Stimulated activated CD8-positive, alpha-beta memory T cell treated with anti-CD3 and anti-CD28 coated beads, Interleukin-12 subunit alpha, Interleukin-12 subunit beta, amount 100 ng/mL, for 24 hours (primary cell): ENCODE results near the gene L3MBTL2.
"Not testable (repeated sequence)": the region's sequence is repeated elsewhere in the genome, so short reads cannot be mapped to it uniquely, and the experiment has no call there.

Experiments used
- DNase-seq: peaks from one replicate; pipeline ENCODE4 v3.0.0-alpha.2; 2020; ENCODE audit errors: extremely low read depth

Gene L3MBTL2

GRCh38 chr22:41241133-41241676 is 36.1 kb downstream of the L3MBTL2 start:
- DNase-seq = no peak

GRCh38 chr22:41242396-41243117 is 37.4 kb downstream of the L3MBTL2 start:
- DNase-seq = no peak

- no peak for DNase-seq
These were observed 38.2 kb downstream of the L3MBTL2 start for GRCh38 chr22:41243361-41243760.

- DNase-seq = no peak
These were observed 40.9 kb downstream of the L3MBTL2 start for GRCh38 chr22:41245917-41246499.

GRCh38 chr22:41247703-41248102 is 42.6 kb downstream of the L3MBTL2 start:
- no peak for DNase-seq

GRCh38 chr22:41248314-41248713 is 43.2 kb downstream of the L3MBTL2 start:
- DNase-seq = no peak

- no peak for DNase-seq
These were observed 43.6 kb downstream of the L3MBTL2 start for GRCh38 chr22:41248758-41249157.

- DNase-seq = no peak
These were observed 44.3 kb downstream of the L3MBTL2 start for GRCh38 chr22:41249442-41249841.

GRCh38 chr22:41250127-41250526 is 45.0 kb downstream of the L3MBTL2 start:
- no peak for DNase-seq

- DNase-seq = no peak
These were observed 47.3 kb downstream of the L3MBTL2 start for GRCh38 chr22:41252365-41252764.

GRCh38 chr22:41254230-41254629 is 49.1 kb downstream of the L3MBTL2 start:
- no peak for DNase-seq

- no peak for DNase-seq
These were observed 51.4 kb downstream of the L3MBTL2 start for GRCh38 chr22:41256254-41257253.

- no peak for DNase-seq
These were observed 52.6 kb downstream of the L3MBTL2 start for GRCh38 chr22:41257696-41258095.

GRCh38 chr22:41259756-41260155 is 54.6 kb downstream of the L3MBTL2 start:
- DNase-seq = not testable (repeated sequence)

GRCh38 chr22:41260871-41261270 is 55.8 kb downstream of the L3MBTL2 start:
- DNase-seq = no peak

- DNase-seq = no peak
These were observed 56.6 kb downstream of the L3MBTL2 start for GRCh38 chr22:41261541-41262249.

- no peak for DNase-seq
These were observed 57.2 kb downstream of the L3MBTL2 start for GRCh38 chr22:41262250-41262765.

GRCh38 chr22:41263704-41264103 is 58.6 kb downstream of the L3MBTL2 start:
- DNase-seq = no peak

- DNase-seq = no peak
These were observed 59.4 kb downstream of the L3MBTL2 start for GRCh38 chr22:41264408-41264941.

GRCh38 chr22:41267958-41268357 is 62.8 kb downstream of the L3MBTL2 start:
- DNase-seq = no peak

- no peak for DNase-seq
These were observed 66.7 kb downstream of the L3MBTL2 start for GRCh38 chr22:41271787-41272186.
